Uterus (tissue), 2 donors: ENCODE measurements around the gene COA8.

Source experiments
- POLR2A ChIP-seq, 2 donors: fragments of 450-650 bp; IDR thresholded peaks; one replicate each; pipeline ENCODE4 v1.6.1; 2016; ENCODE audit warnings: antibody characterized with exemption in 2 of 2, mild to moderate bottlenecking in 1 of 2, moderate library complexity in 1 of 2
- TF ChIP-seq, protein P1 (sequence below), 4 experiments: fragments of 200-600 bp in 2 of 4; fragments of 450-650 bp in 2 of 4; sonication (generic) in 2 of 4; IDR thresholded peaks; one replicate each; pipeline ENCODE4 v1.5.1; 2016 to 2019; ENCODE audit warnings: antibody characterized with exemption in 4 of 4, mild to moderate bottlenecking in 2 of 4, moderate library complexity in 1 of 4

DNA sequence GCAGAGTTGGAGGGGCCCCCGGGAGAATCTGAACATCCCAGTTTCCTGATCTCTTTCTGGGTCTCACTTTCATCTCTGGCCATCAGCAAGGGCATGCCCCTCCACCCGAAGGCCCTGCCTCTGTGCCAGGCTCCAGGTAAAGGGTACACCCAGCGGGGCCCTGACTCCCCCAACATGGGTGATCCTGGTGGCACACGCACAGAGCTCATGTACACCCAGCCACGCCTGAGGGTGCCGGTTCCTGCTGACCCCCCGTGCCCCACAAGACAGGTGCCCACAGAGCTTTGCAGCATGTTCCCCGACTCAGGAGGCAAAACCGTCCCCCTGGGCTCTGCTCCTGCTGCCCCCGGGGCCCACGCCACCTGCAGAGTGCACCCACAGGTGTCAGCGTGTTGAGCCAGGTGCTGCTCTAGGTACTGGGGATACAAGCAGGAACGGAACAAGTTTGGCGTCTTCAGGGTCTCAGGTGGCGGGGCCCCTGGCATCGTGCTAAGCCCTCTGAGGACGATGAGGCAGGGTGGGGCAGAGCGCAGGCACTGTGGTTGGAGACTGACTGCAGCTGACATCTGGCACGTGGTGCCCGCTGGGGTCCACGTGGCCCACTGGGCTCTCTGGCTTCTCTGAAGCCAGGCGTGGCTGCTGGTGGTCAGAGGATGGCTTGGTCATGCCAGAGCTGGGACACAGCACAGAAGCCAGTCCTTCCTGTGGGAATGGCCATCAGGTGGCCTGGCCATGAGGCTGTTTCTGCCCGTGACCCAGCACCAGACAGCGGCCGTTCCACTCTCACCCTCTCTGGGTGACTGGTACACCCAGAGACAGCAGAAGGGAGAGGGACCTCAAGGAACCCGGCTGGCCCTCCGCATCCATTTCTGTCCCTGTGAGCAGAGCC is 14.1 kb upstream of the COA8 start:
- TF ChIP-seq POLR2A (IDR thresholded peaks at IDR 0.05): no peak
- TF ChIP-seq, protein P1, sequence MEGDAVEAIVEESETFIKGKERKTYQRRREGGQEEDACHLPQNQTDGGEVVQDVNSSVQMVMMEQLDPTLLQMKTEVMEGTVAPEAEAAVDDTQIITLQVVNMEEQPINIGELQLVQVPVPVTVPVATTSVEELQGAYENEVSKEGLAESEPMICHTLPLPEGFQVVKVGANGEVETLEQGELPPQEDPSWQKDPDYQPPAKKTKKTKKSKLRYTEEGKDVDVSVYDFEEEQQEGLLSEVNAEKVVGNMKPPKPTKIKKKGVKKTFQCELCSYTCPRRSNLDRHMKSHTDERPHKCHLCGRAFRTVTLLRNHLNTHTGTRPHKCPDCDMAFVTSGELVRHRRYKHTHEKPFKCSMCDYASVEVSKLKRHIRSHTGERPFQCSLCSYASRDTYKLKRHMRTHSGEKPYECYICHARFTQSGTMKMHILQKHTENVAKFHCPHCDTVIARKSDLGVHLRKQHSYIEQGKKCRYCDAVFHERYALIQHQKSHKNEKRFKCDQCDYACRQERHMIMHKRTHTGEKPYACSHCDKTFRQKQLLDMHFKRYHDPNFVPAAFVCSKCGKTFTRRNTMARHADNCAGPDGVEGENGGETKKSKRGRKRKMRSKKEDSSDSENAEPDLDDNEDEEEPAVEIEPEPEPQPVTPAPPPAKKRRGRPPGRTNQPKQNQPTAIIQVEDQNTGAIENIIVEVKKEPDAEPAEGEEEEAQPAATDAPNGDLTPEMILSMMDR (IDR thresholded peaks at IDR 0.05): no peak
